Neuron (in vitro differentiated cells): Measurements from ENCODE around the gene UCP2.
A peak's percentile ranks its signal among the peaks of the same experiment; 100 is the strongest.

Source experiments
- H2AFZ ChIP-seq: one replicate; pipeline ENCODE4 v1.6.1; 2013; ENCODE audit warnings: low read depth, mild to moderate bottlenecking, inconsistent platforms, low read length, moderate library complexity
- H3K27me3 ChIP-seq: one replicate; pipeline ENCODE4 v1.6.1; 2013; ENCODE audit warnings: low read length; ENCODE audit not compliant: insufficient read depth
- H3K36me3 ChIP-seq: one replicate; pipeline ENCODE4 v1.6.1; 2013; ENCODE audit warnings: low read length; ENCODE audit not compliant: insufficient read depth
- H3K4me1 ChIP-seq: one replicate; pipeline ENCODE4 v1.6.1; 2013; ENCODE audit warnings: low read length; ENCODE audit not compliant: insufficient read depth
- H3K4me3 ChIP-seq: 2 replicates; pipeline ENCODE4 v1.5.1; 2013; ENCODE audit warnings: mild to moderate bottlenecking, low read length, moderate library complexity
- H3K9me3 ChIP-seq: one replicate; pipeline ENCODE4 v1.6.1; 2013; ENCODE audit warnings: low read length

The UCP2 gene

GRCh38 chr11:73982595-73982989, at the start of gene UCP2:
Gene UCP2 (minus strand): TSS chr11:73982843. CDS start chr11:73978378, 4,465 bp downstream.
- Histone ChIP-seq H3K4me1 (peaks cover 7% of the 10 kb centered on the region), H2AFZ (peak within 1 kb of the TSS; percentile 21), H3K27me3 (no peaks in the 10 kb centered on the region), H3K36me3 (peaks cover 14% of the 10 kb centered on the region), H3K9me3 (no peaks in the 10 kb centered on the region), H3K4me3 (peak within 1 kb of the TSS; percentile 83)

- H3K4me1 ChIP-seq: no peaks in the 10 kb centered on the region
- H3K27me3 ChIP-seq: no peaks in the 10 kb centered on the region
- no peak overlapping the region for H3K4me3 ChIP-seq
- no peak overlapping the region for H2AFZ ChIP-seq
- peaks cover 68% of the 10 kb centered on the region for H3K36me3 ChIP-seq
- no peaks in the 10 kb centered on the region for H3K9me3 ChIP-seq
Measured at GRCh38 chr11:74030723-74031676, 48.4 kb upstream of the UCP2 start.

- H3K36me3 ChIP-seq: peaks cover 42% of the 10 kb centered on the region
Measured at GRCh38 chr11:74025467-74026166, 43.0 kb upstream of the UCP2 start.

GRCh38 chr11:74024261-74025029, 41.8 kb upstream of the UCP2 start:
- no peak overlapping the region for H3K4me3 ChIP-seq
- no peaks in the 10 kb centered on the region for H3K9me3 ChIP-seq
- H2AFZ ChIP-seq: no peak overlapping the region
- peaks cover 42% of the 10 kb centered on the region for H3K36me3 ChIP-seq
- no peaks in the 10 kb centered on the region for H3K27me3 ChIP-seq
- H3K4me1 ChIP-seq: no peaks in the 10 kb centered on the region

More at GRCh38 chr11:74025467-74026166, 43.0 kb upstream of the UCP2 start:
- no peak overlapping the region for H3K4me3 ChIP-seq
- H3K9me3 ChIP-seq: no peaks in the 10 kb centered on the region
- H3K27me3 ChIP-seq: no peaks in the 10 kb centered on the region
- H3K4me1 ChIP-seq: no peaks in the 10 kb centered on the region
- no peak overlapping the region for H2AFZ ChIP-seq

- Histone ChIP-seq H3K4me1 (no peaks in the 10 kb centered on the region), H2AFZ (no peak overlapping the region), H3K27me3 (no peaks in the 10 kb centered on the region), H3K9me3 (no peaks in the 10 kb centered on the region), H3K4me3 (no peak overlapping the region), H3K36me3 (peaks cover 33% of the 10 kb centered on the region)
Measured at GRCh38 chr11:74023276-74023675, 40.6 kb upstream of the UCP2 start.

GRCh38 chr11:74022546-74022945, 39.9 kb upstream of the UCP2 start:
- no peak overlapping the region for H3K4me3 ChIP-seq
- no peaks in the 10 kb centered on the region for H3K4me1 ChIP-seq
- no peaks in the 10 kb centered on the region for H3K27me3 ChIP-seq
- peaks cover 30% of the 10 kb centered on the region for H3K36me3 ChIP-seq
- no peak overlapping the region for H2AFZ ChIP-seq
- H3K9me3 ChIP-seq: no peaks in the 10 kb centered on the region

- Histone ChIP-seq H3K9me3 (no peaks in the 10 kb centered on the region), H3K4me1 (no peaks in the 10 kb centered on the region), H3K36me3 (peaks cover 34% of the 10 kb centered on the region), H3K4me3 (no peak overlapping the region), H2AFZ (no peak overlapping the region), H3K27me3 (no peaks in the 10 kb centered on the region)
Measured at GRCh38 chr11:74021998-74022397, 39.4 kb upstream of the UCP2 start.

- Histone ChIP-seq H3K27me3 (no peaks in the 10 kb centered on the region), H3K4me1 (no peaks in the 10 kb centered on the region), H2AFZ (no peak overlapping the region), H3K4me3 (no peak overlapping the region), H3K9me3 (no peaks in the 10 kb centered on the region), H3K36me3 (peaks cover 37% of the 10 kb centered on the region)
Measured at GRCh38 chr11:74020539-74020938, 37.9 kb upstream of the UCP2 start.

- H2AFZ ChIP-seq: no peak overlapping the region
- no peak overlapping the region for H3K4me3 ChIP-seq
- no peaks in the 10 kb centered on the region for H3K27me3 ChIP-seq
- no peaks in the 10 kb centered on the region for H3K9me3 ChIP-seq
- peaks cover 39% of the 10 kb centered on the region for H3K36me3 ChIP-seq
- H3K4me1 ChIP-seq: no peaks in the 10 kb centered on the region
Measured at GRCh38 chr11:74019860-74020259, 37.2 kb upstream of the UCP2 start.

- H3K36me3 ChIP-seq: peaks cover 37% of the 10 kb centered on the region
- H3K4me1 ChIP-seq: no peaks in the 10 kb centered on the region
- H3K4me3 ChIP-seq: no peak overlapping the region
- H2AFZ ChIP-seq: no peak overlapping the region
- no peaks in the 10 kb centered on the region for H3K9me3 ChIP-seq
- H3K27me3 ChIP-seq: no peaks in the 10 kb centered on the region
Measured at GRCh38 chr11:74019104-74019738, 36.6 kb upstream of the UCP2 start.

GRCh38 chr11:74018331-74019005, 35.8 kb upstream of the UCP2 start:
- H3K9me3 ChIP-seq: no peaks in the 10 kb centered on the region
- H3K36me3 ChIP-seq: peaks cover 44% of the 10 kb centered on the region
- H3K4me3 ChIP-seq: no peak overlapping the region
- no peaks in the 10 kb centered on the region for H3K27me3 ChIP-seq
- H2AFZ ChIP-seq: no peak overlapping the region
- H3K4me1 ChIP-seq: no peaks in the 10 kb centered on the region

- Histone ChIP-seq H2AFZ (no peak overlapping the region), H3K27me3 (no peaks in the 10 kb centered on the region), H3K36me3 (peaks cover 49% of the 10 kb centered on the region), H3K4me1 (no peaks in the 10 kb centered on the region), H3K9me3 (no peaks in the 10 kb centered on the region), H3K4me3 (no peak overlapping the region)
Measured at GRCh38 chr11:74017631-74018030, 35.0 kb upstream of the UCP2 start.
